HepG2 (cell line): ENCODE measurements around the gene CACNA1C. TPM values are rescaled to one million over a fixed set of nuclear protein-coding genes. Genes with fewer than 3 reads are reported as not detected.

Source experiments
- ATAC-seq: fragments of 200-7000 bp; cut with Tn5 transposase; 3 replicates; pipeline ENCODE4 v1.9.1; 2020; ENCODE audit warnings: mild to moderate bottlenecking, moderate library complexity
- BruUV-seq: library from RNA; stranded (reverse); fragments of 400-500 nt; replicated peaks from 2 replicates; lab custom pipeline; 2021; lab: Mats Ljungman, UMichigan
- CTCF ChIA-PET: fragments of 300-600 bp; formaldehyde crosslinking; extraction: SDS; loops from one replicate; lab custom pipeline; 2021; ENCODE audit warnings: low total read pairs, inconsistent platforms, low intra/inter-chr PET ratio; lab: Yijun Ruan, JAX
- POLR2A ChIA-PET: fragments of 350-600 bp; sonication (Branson Sonifier 250); formaldehyde crosslinking; loops from one replicate; lab custom pipeline; 2020; ENCODE audit warnings: antibody characterized with exemption, inconsistent platforms; lab: Yijun Ruan, JAX
- DNase-seq: peaks from one replicate; pipeline ENCODE4 v3.0.0-alpha.2; 2015; ENCODE audit warnings: low spot score
- FAIRE-seq: peaks from 3 replicates; lab custom pipeline; 2011; peaks lifted over from hg19 to GRCh38; lab: Jason Lieb, UNC
- H2AFZ ChIP-seq: one replicate; pipeline ENCODE4 v1.6.1; 2011; ENCODE audit warnings: low read length, inconsistent platforms
- H3K27ac ChIP-seq: fragments of 300-600 bp; 3 replicates; pipeline ENCODE4 v1.8.0; 2011; ENCODE audit warnings: mixed run types, mild to moderate bottlenecking, mixed read lengths, low read length, inconsistent platforms; ENCODE audit not compliant: insufficient read depth; ENCODE audit errors: extremely low read length
- H3K27me3 ChIP-seq, 2 experiments: fragments of 200-600 bp in 1 of 2; 2 replicates in 1 of 2; 3 replicates in 1 of 2; pipeline versions ENCODE4 v1.6.0 to v1.8.0; 2011; ENCODE audit warnings: low read length in 2 of 2, mild to moderate bottlenecking in 2 of 2, moderate library complexity in 2 of 2, inconsistent platforms in 1 of 2; ENCODE audit not compliant: insufficient read depth in 2 of 2, control insufficient read depth in 1 of 2
- H3K36me3 ChIP-seq, 2 experiments: fragments of 200-600 bp in 1 of 2; replicated peaks in 1 of 2; 2 replicates in 1 of 2; 3 replicates in 1 of 2; pipeline versions ENCODE4 v1.5.1 to v1.8.0; 2011; ENCODE audit warnings: low read length in 2 of 2, inconsistent platforms in 1 of 2; ENCODE audit not compliant: insufficient read depth in 2 of 2, control insufficient read depth in 1 of 2
- H3K4me1 ChIP-seq: 2 replicates; pipeline ENCODE4 v1.5.1; 2012; ENCODE audit warnings: low read length, inconsistent platforms; ENCODE audit not compliant: insufficient read depth
- H3K4me2 ChIP-seq: 2 replicates; pipeline ENCODE4 v1.6.0; 2011; ENCODE audit warnings: low read depth, low read length, inconsistent platforms
- H3K4me3 ChIP-seq, 3 experiments: fragments of 200-600 bp in 1 of 3; sonication (generic), shearing (Covaris generic) in 1 of 3; replicated peaks in 1 of 3; 2 replicates each; pipeline ENCODE4 v1.5.1; 2011 to 2016; ENCODE audit warnings: low read length in 3 of 3, inconsistent platforms in 2 of 3, low read depth in 2 of 3, mild to moderate bottlenecking in 2 of 3, control low read depth in 1 of 3, mixed read lengths in 1 of 3; ENCODE audit not compliant: insufficient read depth in 1 of 3
- H3K79me2 ChIP-seq: one replicate; pipeline ENCODE4 v1.6.1; 2011; ENCODE audit warnings: low read length, inconsistent platforms; ENCODE audit not compliant: insufficient read depth
- H3K9ac ChIP-seq: 2 replicates; pipeline ENCODE4 v1.6.0; 2011; ENCODE audit warnings: mild to moderate bottlenecking, low read depth, low read length, inconsistent platforms; ENCODE audit not compliant: insufficient read depth
- H3K9me3 ChIP-seq: 2 replicates; pipeline ENCODE4 v1.5.1; 2012; ENCODE audit warnings: mild to moderate bottlenecking, low read length
- H4K20me1 ChIP-seq: 2 replicates; pipeline ENCODE4 v1.6.0; 2011; ENCODE audit warnings: inconsistent platforms, mild to moderate bottlenecking, low read length, moderate library complexity; ENCODE audit not compliant: insufficient read depth
- CEBPG ChIP-seq: IDR thresholded peaks from 2 replicates; pipeline ENCODE4 v1.6.1; 2016
- KMT2A ChIP-seq: sonication (generic); formaldehyde crosslinking; IDR thresholded peaks from 2 replicates; pipeline ENCODE4 v1.4.0; 2020; ENCODE audit warnings: missing genetic modification reagents
- MTF1 ChIP-seq: sonication (generic); formaldehyde crosslinking; IDR thresholded peaks from 2 replicates; pipeline ENCODE4 v1.5.0; 2020; ENCODE audit warnings: missing genetic modification reagents
- SMAD3 ChIP-seq: sonication (generic); formaldehyde crosslinking; IDR thresholded peaks from 2 replicates; pipeline ENCODE4 v1.4.0; 2020; ENCODE audit warnings: missing genetic modification reagents
- SNAI1 ChIP-seq: sonication (generic); formaldehyde crosslinking; IDR thresholded peaks from 2 replicates; pipeline ENCODE4 v1.5.0; 2020; ENCODE audit warnings: mild to moderate bottlenecking, missing genetic modification reagents, borderline replicate concordance
- SNAPC2 ChIP-seq: sonication (generic); formaldehyde crosslinking; IDR thresholded peaks from 2 replicates; pipeline ENCODE4 v1.8.1; 2022; ENCODE audit warnings: mild to moderate bottlenecking, missing genetic modification reagents
- SRSF9 ChIP-seq: fragments of 200-400 bp; formaldehyde crosslinking; IDR thresholded peaks from 2 replicates; pipeline ENCODE4 v1.6.1; 2018; ENCODE audit warnings: borderline replicate concordance, mild to moderate bottlenecking, low read depth, low read length; ENCODE audit not compliant: insufficient read depth, poor library complexity, severe bottlenecking
- TBP ChIP-seq: sonication (generic); formaldehyde crosslinking; IDR thresholded peaks from 2 replicates; pipeline ENCODE4 v1.5.0; 2020; ENCODE audit warnings: missing genetic modification reagents
- U2AF2 ChIP-seq: fragments of 200-400 bp; formaldehyde crosslinking; IDR thresholded peaks from 2 replicates; pipeline ENCODE4 v1.6.1; 2017; ENCODE audit warnings: low read depth, mild to moderate bottlenecking, low read length
- ZMYM3 ChIP-seq: sonication (generic); formaldehyde crosslinking; IDR thresholded peaks from 2 replicates; pipeline ENCODE4 v1.5.1; 2020; ENCODE audit warnings: mild to moderate bottlenecking, missing genetic modification reagents
- ZNF34 ChIP-seq: sonication (generic); formaldehyde crosslinking; IDR thresholded peaks from 2 replicates; pipeline ENCODE4 v1.4.0; 2020; ENCODE audit warnings: mild to moderate bottlenecking, missing genetic modification reagents, borderline replicate concordance
- ZNF460 ChIP-seq: sonication (generic); formaldehyde crosslinking; IDR thresholded peaks from 2 replicates; pipeline ENCODE4 v1.5.1; 2020; ENCODE audit warnings: missing genetic modification reagents, mild to moderate bottlenecking, borderline replicate concordance
- ZNF589 ChIP-seq: sonication (generic); formaldehyde crosslinking; conservative IDR thresholded peaks from 2 replicates; pipeline ENCODE4 v1.8.0; 2022; ENCODE audit warnings: mild to moderate bottlenecking, moderate library complexity, missing genetic modification reagents
- ZNF704 ChIP-seq: sonication (generic); formaldehyde crosslinking; IDR thresholded peaks from 2 replicates; pipeline ENCODE4 v1.8.1; 2023; ENCODE audit warnings: mild to moderate bottlenecking, inconsistent platforms, moderate library complexity, missing genetic modification reagents, borderline replicate concordance
- ZNF75D ChIP-seq: sonication (generic); formaldehyde crosslinking; IDR thresholded peaks from 2 replicates; pipeline ENCODE4 v1.8.1; 2023; ENCODE audit warnings: missing genetic modification reagents, mild to moderate bottlenecking, borderline replicate concordance
- WGBS: methylation state at CpG from one replicate; pipeline ENCODE4 v1.1.6; 2017; ENCODE audit warnings: low lambda C conversion rate; 5-methylcytosine and 5-hydroxymethylcytosine counted together
- in situ Hi-C: cut with HindIII; loops from 2 replicates; pipeline ENCODE4 v1.10.0; 2017; ENCODE audit warnings: low pct_unique_long_range_greater_than_20kb; ENCODE audit not compliant: extremely low pct_ligation_motif_present
- intact Hi-C: fragments of 100-400 bp; cut with micrococcal nuclease; formaldehyde crosslinking; loops from one replicate; pipeline ENCODE4 v1.10.0; 2022; ENCODE audit not compliant: unreplicated experiment
- polyA plus RNA-seq, 8 experiments: library from polyadenylated mRNA; depleted of rRNA in 3 of 8; stranded (reverse) in 7 of 8; unstranded in 1 of 8; fragments of >200 nt; fragmentation: Illumina TruSeq in 4 of 8; extraction: Trizol in 4 of 8; gene quantifications; 2 replicates each; pipeline versions ENCODE4 v1.2.1 to v1.2.3, GENCODE V29; 2011 to 2016; ENCODE audit warnings: low read depth in 4 of 8, missing spikeins in 1 of 8, mixed read lengths in 1 of 8; ENCODE audit not compliant: insufficient read depth in 1 of 8
- total RNA-seq, 5 experiments: library from RNA; depleted of rRNA; stranded (reverse); fragments of >200 nt; fragmentation: Illumina TruSeq; extraction: Trizol; gene quantifications; 2 replicates each; pipeline ENCODE4 v1.2.3, GENCODE V29; 2016; ENCODE audit warnings: low read depth in 1 of 5

The CACNA1C gene
- total and polyA plus RNA-seq, 2 of the 13 experiments (the other 11 are each of a cell fraction or from before 2014, with no cell fraction given) = not detected

- no TSS peak for BruUV-seq
- Histone ChIP-seq H4K20me1 (no peaks in the 10 kb centered on the region), H2AFZ (no peak overlapping the region), H3K9me3 (no peaks in the 10 kb centered on the region), H3K27ac (no peak overlapping the region), H3K9ac (no peak overlapping the region), H3K4me1 (peaks cover 12% of the 10 kb centered on the region), H3K36me3 (no peaks in the 10 kb centered on the region), H3K79me2 (no peaks in the 10 kb centered on the region), H3K4me2 (no peak overlapping the region), H3K4me3 (no peak overlapping the region), H3K27me3 (peaks cover 5 to 78% of the 10 kb centered on the region in 2 experiments)
- DNase-seq = no peak
- FAIRE-seq = no peak
- intact Hi-C loops = no loop called here
- no peak for ATAC-seq
- POLR2A ChIA-PET = no interaction called here
- TF ChIP-seq ZNF75D (CRISPR knock-in tag) (no peak), SRSF9 (no peak), SMAD3 (CRISPR knock-in tag) (no peak), ZNF704 (CRISPR knock-in tag) (no peak), KMT2A (CRISPR knock-in tag) (no peak), SNAI1 (CRISPR knock-in tag) (no peak), ZNF34 (no peak), MTF1 (no peak), ZNF460 (CRISPR knock-in tag) (no peak), TBP (CRISPR knock-in tag) (no peak), SNAPC2 (CRISPR knock-in tag) (no peak), ZNF589 (no peak), ZMYM3 (no peak), U2AF2 (no peak), CEBPG (CRISPR knock-in tag) (no peak)
- CTCF ChIA-PET = no interaction called here
- in situ Hi-C loops = no loop called here
- WGBS = 24% methylated on average over 8 of the region's 14 CpGs
These were observed 563.0 kb downstream of the CACNA1C start for GRCh38 chr12:2615665-2616402.
